ENCODE measurements around the gene CLPTM1L. TPM values are rescaled to one million over a fixed set of nuclear protein-coding genes. Genes with fewer than 3 reads are reported as not detected.
"Not testable (repeated sequence)": the region's sequence is repeated elsewhere in the genome, so short reads cannot be mapped to it uniquely, and the experiment has no call there.

Gene CLPTM1L
- total RNA-seq, 2 experiments from 2014 or later, result 122 to 123 TPM

GRCh38 chr5:1284336-1284970, 60.4 kb downstream of the CLPTM1L start:
- DNase-seq, H3K9me3 Mint-ChIP-seq, POLR2A ChIA-PET, H3K4me3 Mint-ChIP-seq, H3K27ac Mint-ChIP-seq, H3K27me3 Mint-ChIP-seq, H3K4me1 Mint-ChIP-seq: not testable (repeated sequence)
- CTCF ChIA-PET, result interaction anchor here (0.7 kb wide), 1 partner anchor 547 kb away, joined by 4 read pairs; no protein-coding TSS in a partner anchor
- H3K36me3 Mint-ChIP-seq (ENCODE audit: low read depth), result peaks cover 11% of the 10 kb centered on the region

- CTCF ChIA-PET, H3K27me3 Mint-ChIP-seq, H3K4me3 Mint-ChIP-seq, DNase-seq, H3K27ac Mint-ChIP-seq, POLR2A ChIA-PET, H3K4me1 Mint-ChIP-seq, H3K9me3 Mint-ChIP-seq: not testable (repeated sequence)
- H3K36me3 Mint-ChIP-seq (ENCODE audit: low read depth), result peaks cover 10% of the 10 kb centered on the region
Observed at GRCh38 chr5:1283729-1284041, 61.2 kb downstream of the CLPTM1L start.

GRCh38 chr5:1282993-1283728, 61.7 kb downstream of the CLPTM1L start:
- H3K27me3 Mint-ChIP-seq; H3K9me3 Mint-ChIP-seq; H3K4me1 Mint-ChIP-seq; H3K36me3 Mint-ChIP-seq (ENCODE audit: low read depth); POLR2A ChIA-PET; CTCF ChIA-PET; DNase-seq; H3K4me3 Mint-ChIP-seq; H3K27ac Mint-ChIP-seq: not testable (repeated sequence)

GRCh38 chr5:1282131-1282992, 62.5 kb downstream of the CLPTM1L start:
- H3K4me1 Mint-ChIP-seq, result no peaks in the 10 kb centered on the region
- no peak for DNase-seq
- no peak overlapping the region for H3K4me3 Mint-ChIP-seq
- H3K27me3 Mint-ChIP-seq, result no peaks in the 10 kb centered on the region
- H3K27ac Mint-ChIP-seq, result no peak overlapping the region
- POLR2A ChIA-PET, result no interaction called here
- CTCF ChIA-PET, result no interaction called here
- peaks cover 3% of the 10 kb centered on the region for H3K36me3 Mint-ChIP-seq (ENCODE audit: low read depth)
- H3K9me3 Mint-ChIP-seq, result no peaks in the 10 kb centered on the region

- H3K27me3 Mint-ChIP-seq, result no peaks in the 10 kb centered on the region
- no peak overlapping the region for H3K27ac Mint-ChIP-seq
- ChIA-PET POLR2A (no interaction called here), CTCF (no interaction called here)
- no peaks in the 10 kb centered on the region for H3K9me3 Mint-ChIP-seq
- H3K36me3 Mint-ChIP-seq (ENCODE audit: low read depth), result peaks cover 3% of the 10 kb centered on the region
- no peak overlapping the region for H3K4me3 Mint-ChIP-seq
- DNase-seq, result no peak
- peaks cover 4% of the 10 kb centered on the region for H3K4me1 Mint-ChIP-seq
Observed at GRCh38 chr5:1281038-1281882, 63.6 kb downstream of the CLPTM1L start.

GRCh38 chr5:1280177-1281037, 64.5 kb downstream of the CLPTM1L start:
- H3K27me3 Mint-ChIP-seq, result no peaks in the 10 kb centered on the region
- no peaks in the 10 kb centered on the region for H3K9me3 Mint-ChIP-seq
- peaks cover 5% of the 10 kb centered on the region for H3K4me1 Mint-ChIP-seq
- H3K27ac Mint-ChIP-seq, result no peak overlapping the region
- POLR2A ChIA-PET, result no interaction called here
- no peak for DNase-seq
- CTCF ChIA-PET, result no interaction called here
- no peak overlapping the region for H3K4me3 Mint-ChIP-seq
- H3K36me3 Mint-ChIP-seq (ENCODE audit: low read depth), result peaks cover 3% of the 10 kb centered on the region

- Mint-ChIP-seq H3K27me3 (no peaks in the 10 kb centered on the region), H3K27ac (no peak overlapping the region), H3K4me1 (peaks cover 10% of the 10 kb centered on the region), H3K9me3 (no peaks in the 10 kb centered on the region), H3K36me3 (ENCODE audit: low read depth) (peaks cover 5% of the 10 kb centered on the region), H3K4me3 (no peak overlapping the region)
- ChIA-PET POLR2A (no interaction called here), CTCF (no interaction called here)
- DNase-seq, result no peak
Observed at GRCh38 chr5:1279443-1280151, 65.3 kb downstream of the CLPTM1L start.

GRCh38 chr5:1278656-1279442, 66.0 kb downstream of the CLPTM1L start:
- Mint-ChIP-seq H3K36me3 (ENCODE audit: low read depth) (peaks cover 8% of the 10 kb centered on the region), H3K27me3 (no peaks in the 10 kb centered on the region), H3K4me1 (peaks cover 10% of the 10 kb centered on the region), H3K27ac (no peak overlapping the region), H3K9me3 (no peaks in the 10 kb centered on the region), H3K4me3 (no peak overlapping the region)
- no peak for DNase-seq
- ChIA-PET CTCF (no interaction called here), POLR2A (no interaction called here)

GRCh38 chr5:1278216-1278615, 66.7 kb downstream of the CLPTM1L start:
- ChIA-PET CTCF (interaction anchor here (1.3 kb wide), 1 partner anchor 48 kb away, joined by 4 read pairs; no protein-coding TSS in a partner anchor), POLR2A (no interaction called here)
- Mint-ChIP-seq H3K27me3 (no peaks in the 10 kb centered on the region), H3K36me3 (ENCODE audit: low read depth) (peaks cover 8% of the 10 kb centered on the region), H3K27ac (no peak overlapping the region), H3K4me3 (no peak overlapping the region), H3K9me3 (no peaks in the 10 kb centered on the region), H3K4me1 (peaks cover 10% of the 10 kb centered on the region)
- DNase-seq, result no peak

GRCh38 chr5:1277781-1278180, 67.1 kb downstream of the CLPTM1L start:
- CTCF ChIA-PET, result interaction anchor here (1.3 kb wide), 1 partner anchor 47 kb away, joined by 4 read pairs; no protein-coding TSS in a partner anchor
- H3K36me3 Mint-ChIP-seq (ENCODE audit: low read depth), result peaks cover 8% of the 10 kb centered on the region
- no peak for DNase-seq
- POLR2A ChIA-PET, result no interaction called here
- no peaks in the 10 kb centered on the region for H3K27me3 Mint-ChIP-seq
- no peak overlapping the region for H3K27ac Mint-ChIP-seq
- H3K4me3 Mint-ChIP-seq, result no peak overlapping the region
- peaks cover 10% of the 10 kb centered on the region for H3K4me1 Mint-ChIP-seq
- H3K9me3 Mint-ChIP-seq, result no peaks in the 10 kb centered on the region

- Mint-ChIP-seq H3K4me3 (no peak overlapping the region), H3K27ac (no peak overlapping the region), H3K9me3 (no peaks in the 10 kb centered on the region), H3K4me1 (peaks cover 10% of the 10 kb centered on the region), H3K36me3 (ENCODE audit: low read depth) (peaks cover 8% of the 10 kb centered on the region), H3K27me3 (no peaks in the 10 kb centered on the region)
- CTCF ChIA-PET, result interaction anchor here (1.3 kb wide), 1 partner anchor 47 kb away, joined by 4 read pairs; no protein-coding TSS in a partner anchor
- POLR2A ChIA-PET, result no interaction called here
- no peak for DNase-seq
Observed at GRCh38 chr5:1277331-1277730, 67.6 kb downstream of the CLPTM1L start.
